ENCODE results near the gene EN2.

EN2 gene

DNA sequence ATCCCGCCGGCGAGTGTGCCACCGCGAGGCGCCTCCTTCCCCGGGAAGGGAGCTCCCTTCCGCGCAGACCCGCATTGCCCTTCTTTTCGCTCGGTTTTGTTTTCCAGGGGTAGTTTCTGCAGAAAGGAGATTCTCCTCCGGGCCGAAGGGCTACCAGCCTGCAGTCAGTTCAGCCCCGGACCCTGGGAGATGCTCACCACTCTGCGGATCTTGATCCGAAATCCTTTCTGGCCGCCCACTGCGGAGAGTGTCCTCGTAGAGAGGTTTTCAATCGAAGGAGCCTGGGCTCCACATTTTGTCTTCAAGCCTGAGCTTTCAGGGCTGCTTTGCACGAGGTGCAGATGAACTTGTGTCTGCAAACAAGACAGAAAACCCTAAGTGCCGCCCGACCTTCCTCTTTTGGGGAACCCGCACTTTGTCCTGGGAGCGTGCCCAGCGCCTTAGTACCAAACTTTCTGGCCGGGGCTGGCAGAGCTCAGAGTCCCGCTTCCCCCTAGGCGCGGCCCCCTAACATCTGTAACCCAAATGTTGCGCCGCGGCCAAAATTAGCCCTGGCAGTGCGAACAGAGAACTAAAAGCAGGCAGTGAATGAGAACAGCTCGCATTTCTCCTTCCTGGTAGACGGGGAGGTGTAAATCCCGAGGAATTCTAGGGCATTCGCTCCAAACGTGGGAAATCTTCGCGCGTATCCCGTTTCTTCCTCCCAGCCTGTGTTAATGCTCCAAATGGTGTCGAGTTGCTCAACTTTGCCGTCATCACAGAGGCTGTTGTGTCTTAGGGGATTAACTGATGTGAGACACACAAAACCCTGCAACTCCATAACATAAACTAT is 6.7 kb upstream of the EN2 start:
- no peak for DNase-seq (ENCODE audit: low read depth)

DNA sequence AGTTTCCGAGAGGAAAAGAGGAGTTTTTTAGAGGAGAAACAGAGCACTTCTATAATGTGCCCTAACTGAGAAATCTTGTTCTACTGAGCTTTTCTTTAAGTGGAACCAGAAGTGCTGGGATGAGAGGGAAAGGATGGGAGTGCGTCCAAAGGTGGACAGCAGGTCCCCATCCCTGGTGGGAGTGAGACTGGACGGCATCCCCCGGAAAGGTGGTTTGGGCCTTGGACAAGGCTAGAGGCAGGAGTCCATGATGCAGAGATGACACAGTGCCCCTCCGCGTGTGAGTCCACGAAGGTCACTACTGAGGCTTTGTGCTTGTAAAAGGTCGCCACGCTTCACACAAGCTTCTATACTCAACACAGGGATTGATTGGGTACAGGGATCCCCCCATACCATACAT is 6.1 kb upstream of the EN2 start:
- DNase-seq (ENCODE audit: low read depth), result no peak

DNA sequence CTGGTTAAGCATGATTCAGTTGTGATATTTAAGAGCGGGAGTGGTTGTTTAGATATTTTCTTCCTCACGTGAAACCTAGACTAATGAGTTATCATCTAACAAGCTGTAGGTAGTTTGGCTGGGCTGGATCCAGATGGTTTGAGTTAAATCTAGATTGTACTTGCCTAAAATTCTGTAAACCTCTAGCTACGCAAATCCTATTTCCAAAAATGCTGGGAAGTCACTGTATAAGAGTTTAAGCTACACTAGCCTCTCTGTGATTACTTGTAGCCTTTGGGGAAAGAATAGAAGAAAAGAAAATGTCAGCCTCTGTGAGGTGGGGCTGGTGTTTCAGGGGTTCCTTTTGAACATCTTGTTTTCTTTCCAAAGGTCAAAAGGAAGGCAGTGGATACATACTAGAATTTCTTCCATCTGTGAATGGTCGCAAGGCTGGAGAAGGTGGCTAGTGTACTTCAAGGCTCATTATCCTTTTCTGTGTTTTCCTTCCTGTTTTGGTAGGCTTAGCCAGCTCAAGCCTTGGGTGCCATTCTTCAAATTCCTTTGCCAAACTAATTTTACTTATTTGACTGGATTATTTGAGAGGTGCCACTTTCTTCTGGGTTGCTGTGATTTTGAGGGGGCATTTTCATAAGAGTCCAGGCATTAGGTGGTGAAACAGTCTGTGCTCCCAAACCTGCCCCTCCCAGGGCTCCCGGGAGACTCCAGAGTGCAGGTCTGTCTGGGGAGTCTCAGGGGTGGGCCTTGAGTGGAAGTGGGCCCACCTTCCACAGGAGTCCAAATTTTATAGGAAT is 5.2 kb upstream of the EN2 start:
- DNase-seq (ENCODE audit: low read depth), result no peak

DNA sequence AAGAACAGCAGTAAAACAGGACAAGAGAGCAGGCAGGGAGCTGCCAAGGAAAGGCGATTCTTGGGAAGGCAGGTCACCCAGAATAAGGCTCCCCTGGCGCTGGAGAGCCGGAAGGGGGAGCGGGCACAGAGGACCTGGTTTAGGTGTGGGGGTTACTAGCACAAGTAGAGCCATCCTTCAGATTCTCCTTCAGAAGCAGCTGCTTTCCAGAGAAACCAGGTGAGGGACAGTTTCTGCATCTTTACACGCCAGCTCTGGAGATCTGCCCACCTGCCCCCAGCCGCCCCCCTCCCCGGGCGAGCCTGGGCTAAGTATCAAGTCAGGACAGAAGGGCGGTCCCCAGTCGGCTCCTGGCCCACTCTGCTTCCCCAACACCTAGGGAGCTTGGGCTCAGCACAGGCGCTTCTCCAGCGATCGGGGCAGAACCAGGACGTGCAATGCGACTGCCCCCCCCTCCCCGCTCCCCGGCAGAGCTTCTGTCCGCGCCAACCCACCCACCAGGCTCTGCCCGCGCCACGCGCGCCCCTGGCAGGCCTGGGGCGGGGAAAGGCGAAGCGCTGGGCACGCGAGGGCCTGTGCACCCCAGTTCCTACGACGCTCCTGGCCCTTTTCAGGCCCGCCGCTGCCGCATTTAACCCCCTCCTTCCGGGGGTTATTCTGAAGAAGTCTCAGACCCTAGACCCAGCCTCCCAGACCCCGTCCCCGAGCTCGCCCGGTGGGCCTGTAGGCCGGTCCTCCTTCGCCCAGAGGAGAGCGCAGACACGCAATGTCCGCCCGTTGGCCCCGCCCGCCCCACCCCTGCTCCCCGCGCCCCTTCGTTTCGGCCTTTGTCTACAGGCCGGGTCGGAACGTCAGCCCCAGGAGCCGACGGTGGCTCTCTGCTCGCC is 4.4 kb upstream of the EN2 start:
- no peak for DNase-seq (ENCODE audit: low read depth)

DNA sequence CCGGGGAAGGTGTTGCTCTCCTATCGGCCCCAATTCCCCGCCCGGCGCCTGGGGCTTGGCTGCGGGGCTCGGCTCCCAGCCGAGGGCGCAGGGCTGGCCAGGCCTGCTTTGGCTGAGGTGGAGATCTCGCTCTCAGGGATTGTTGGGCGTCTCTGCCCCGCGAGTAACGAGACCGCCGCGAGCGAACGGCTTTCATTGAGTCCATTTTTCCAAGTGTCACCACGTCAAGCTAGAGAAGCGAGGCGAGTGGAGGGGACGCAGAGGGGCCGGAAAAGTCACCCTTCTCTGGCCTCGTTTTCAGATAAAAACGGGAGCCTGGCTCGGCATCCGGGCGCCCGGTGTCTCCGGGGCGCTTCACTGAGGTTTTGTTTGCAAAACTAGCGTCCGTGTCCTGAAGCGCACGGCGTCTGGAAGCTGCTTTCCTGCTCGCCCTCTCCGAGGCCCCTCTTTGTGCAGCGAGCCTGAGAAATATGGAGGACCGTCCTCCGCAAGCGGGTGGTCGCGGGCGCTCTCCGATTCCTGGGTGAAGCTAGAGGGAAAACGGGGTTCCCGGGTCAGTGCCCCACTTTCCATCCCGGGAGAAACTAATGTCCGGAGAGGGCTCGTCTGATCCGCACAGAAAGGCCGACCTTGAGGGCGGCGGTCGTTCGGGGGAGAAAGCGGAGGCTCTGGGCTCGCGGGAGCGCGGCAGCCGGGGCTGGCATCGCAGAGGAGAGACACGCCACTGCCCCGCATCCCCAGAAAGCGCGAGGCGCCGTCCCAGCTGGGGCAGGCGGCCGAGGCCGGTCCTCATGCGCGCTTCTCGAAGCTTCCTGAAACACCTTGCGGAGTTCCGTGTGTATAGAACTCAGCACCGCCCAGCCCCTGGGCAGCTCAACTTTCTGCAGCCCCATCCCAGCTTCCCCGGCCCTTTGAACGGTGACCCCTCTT is 3.5 kb upstream of the EN2 start:
- no peak for DNase-seq (ENCODE audit: low read depth)

DNA sequence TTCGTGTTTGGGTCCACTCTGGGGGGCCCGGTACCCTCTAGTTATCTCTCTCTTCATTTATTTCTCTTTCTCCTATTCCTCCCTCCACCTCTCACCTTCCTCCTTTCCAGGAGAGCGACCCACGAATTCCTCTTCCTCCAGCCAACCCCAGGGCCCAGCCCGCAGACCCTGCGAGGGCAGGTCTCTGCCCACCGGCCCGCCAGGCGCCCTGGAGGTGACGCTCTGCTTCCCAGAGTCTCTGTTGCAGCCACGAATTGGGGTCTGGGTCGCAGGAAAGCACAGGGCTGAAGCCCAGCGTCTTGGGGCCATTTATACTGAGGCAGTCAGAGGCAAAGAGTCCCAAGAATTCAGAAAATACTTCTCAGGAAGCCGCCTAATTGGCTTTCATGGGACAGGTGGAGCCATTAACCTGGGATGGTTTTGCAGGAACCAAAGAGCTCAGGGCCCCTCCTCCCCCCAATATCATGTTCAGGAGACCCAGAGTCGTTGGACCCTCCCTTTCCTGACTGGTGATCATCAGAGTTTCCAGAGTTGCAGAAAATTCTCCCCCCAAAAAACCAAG is 2.7 kb upstream of the EN2 start:
- DNase-seq (ENCODE audit: low read depth), result no peak

DNA sequence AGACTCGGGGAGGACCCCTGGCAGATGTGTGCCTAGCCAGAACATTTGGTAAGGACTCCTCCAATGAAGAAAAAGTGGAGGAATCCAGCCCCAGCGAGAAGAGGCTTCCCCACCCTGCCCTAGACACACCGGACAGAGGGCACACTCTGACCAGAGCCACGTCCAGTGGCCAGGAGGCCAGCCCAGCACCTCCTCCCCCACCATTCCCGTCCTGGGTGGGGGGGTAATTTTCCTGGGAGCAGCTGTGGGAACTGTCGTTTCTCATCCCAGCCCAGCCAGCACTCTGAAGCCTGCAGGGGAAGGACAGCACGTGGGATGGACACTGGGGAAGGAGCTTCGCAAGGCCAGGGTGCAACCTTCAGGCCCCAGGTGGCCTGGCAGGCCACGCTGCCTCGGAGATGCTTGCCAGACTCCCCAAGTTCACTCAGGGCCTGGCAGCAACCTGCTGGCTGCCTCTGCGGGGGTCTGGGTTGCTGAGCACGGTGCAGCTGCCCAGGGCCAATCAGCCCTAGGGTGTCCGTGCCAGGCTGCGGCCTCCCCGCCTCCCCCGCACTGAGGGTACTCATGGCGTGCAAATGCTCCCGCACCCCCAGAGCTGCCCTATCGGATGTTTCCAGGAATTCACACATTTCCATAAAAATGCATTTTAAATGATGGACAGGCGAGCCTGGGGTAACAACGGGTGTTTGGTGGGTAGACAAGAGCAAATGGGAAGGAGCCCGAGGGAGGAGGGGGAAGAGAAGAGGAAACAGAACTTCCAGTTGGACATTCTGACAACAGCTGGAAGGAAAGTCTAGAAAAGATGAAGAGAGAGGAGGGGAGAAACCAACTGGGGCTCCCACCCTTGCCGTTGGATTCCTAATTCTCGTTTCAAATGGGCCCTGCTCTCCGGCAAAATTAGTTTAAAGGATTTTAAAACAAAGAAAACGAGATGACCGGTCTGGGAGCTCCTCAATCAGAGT is 1.9 kb upstream of the EN2 start:
- no peak for DNase-seq (ENCODE audit: low read depth)

DNA sequence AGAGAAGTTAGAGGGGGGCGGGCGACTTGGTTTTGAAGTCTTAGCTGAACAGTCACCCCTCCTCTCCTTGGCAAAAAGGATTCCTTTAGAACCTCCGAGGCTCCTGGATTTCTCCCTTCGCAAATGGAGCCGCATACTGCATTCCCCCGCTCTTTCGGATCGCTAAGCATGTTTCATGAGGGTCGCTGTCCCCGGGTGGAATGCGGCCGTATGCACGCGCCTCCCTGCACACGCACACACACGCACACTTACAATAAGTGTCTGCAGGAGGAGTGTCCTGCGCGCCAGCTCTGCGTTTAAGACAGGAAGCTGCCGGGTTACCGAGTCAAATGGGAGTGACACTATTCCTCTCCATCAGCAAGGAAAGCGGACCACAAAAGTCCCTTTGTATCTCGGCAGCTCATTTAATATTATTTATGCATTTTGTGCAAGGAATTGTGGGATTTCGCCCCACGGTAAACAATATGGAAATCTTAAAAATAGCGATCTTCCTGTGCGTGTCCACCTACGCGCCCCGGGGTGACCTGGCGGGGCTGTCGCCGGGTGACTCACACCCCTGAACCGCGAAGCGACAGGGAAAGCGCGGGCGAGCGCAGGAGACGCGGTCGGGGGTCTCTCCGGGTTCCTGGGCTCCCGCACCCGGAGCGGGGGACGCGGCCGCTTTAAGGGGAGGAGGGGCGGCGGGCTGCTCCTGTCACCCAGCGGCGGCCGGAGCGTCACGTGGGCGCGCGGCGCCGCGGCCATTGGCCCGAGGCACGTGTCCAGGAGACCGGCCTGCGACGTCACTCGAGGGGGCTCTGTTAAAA is 988 bp upstream of the EN2 start:
- peak; percentile 3 for DNase-seq (ENCODE audit: low read depth)

DNA sequence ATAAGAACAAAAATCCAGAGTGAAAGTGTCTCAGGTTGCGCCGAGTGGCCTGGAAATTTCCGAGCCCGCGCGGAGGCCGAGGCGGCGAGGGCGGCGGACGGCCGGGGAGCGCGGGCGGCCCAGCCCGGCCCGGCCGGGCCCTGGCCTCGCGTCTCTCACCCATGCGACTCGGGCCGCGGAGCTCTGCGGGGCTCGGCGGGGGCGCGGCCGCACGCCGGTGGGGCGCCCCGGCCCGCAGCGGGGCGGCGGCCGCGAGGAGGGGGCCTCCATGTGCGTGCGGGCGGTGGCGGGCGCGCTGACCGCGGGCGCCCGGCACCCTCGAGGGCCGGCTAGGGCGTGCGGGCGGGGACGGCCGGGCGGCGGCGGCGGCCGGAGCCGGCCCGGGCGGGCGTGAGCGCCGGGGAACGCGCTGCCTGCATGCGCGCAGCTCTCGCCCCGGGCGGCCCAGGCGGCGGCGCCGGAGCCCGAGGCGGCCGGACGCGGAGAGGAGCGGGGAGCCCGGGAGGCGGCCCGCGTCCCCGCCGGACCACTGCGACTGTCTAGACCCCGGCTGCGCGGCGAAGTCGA is 302 bp upstream of the EN2 start:
- no peak for DNase-seq (ENCODE audit: low read depth)

DNA sequence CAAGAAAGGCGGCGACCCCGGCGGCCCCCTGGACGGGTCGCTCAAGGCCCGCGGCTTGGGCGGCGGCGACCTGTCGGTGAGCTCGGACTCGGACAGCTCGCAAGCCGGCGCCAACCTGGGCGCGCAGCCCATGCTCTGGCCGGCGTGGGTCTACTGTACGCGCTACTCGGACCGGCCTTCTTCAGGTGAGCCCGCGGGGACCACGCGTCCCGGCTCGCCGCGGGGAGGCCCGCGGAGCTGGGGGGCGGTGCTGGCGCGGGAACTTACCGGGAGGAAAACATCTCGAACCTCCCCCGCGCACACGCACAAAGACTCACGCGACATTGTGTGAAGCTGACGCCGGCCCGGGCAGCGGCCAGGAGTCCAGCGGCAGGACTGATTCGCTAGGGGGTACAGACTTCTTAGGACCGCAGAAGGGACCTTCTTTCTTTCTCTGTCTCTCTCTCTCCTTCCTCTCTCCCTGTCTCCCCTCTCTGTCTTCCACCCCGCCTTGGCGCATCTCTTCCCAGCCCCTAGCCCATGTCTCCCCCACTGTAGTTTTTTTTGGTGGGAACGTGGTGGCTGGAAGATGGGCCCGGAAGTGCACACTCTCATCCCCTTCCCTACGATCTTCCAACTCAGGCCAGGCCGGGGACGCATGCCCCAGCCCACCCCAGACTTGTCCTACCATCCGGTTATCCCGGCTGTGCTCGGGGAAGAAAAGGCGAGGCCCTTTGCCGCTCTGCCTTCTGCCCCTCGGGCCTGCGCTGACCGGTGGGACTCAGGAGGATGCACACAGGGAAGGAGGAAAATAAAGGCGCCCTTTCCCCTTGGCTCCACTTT is 1.2 kb downstream of the EN2 start:
- no peak for DNase-seq (ENCODE audit: low read depth)

DNA sequence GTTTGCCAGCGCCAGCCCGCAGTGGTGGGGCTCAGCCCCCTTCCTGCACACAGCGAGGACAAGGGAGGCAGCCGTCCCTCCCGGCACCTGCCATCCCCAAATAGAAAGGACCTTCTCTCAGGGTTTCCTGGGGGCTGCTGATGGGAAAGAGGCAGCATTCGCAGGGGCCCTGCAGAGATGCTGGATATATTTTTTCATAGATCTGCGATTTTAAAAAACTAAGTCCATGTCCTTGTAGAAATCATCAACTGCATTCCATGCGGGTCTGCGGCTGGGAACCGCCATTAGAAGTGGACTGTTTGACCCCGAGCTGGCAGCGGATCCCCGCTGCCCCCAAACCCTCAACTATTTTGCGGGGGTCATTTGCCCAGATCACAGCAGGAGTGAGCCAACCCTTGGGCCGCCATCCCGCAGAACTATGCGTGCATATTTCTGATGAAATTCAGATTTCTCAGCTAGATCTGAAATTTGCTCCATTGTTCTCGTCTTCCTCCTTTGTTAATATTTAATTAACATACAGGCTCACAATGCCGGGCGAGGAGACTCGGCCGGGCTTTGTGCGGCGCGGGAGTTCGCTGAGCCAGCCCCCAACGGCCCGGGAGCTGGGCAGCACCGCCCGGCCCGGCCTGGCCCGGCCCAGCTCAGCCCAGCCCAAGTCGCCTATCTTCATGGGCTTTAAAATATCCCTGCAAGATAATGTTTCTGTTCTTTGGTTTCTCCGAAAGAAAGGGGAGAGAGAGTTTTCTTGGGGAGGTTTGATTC is 2.0 kb downstream of the EN2 start:
- DNase-seq (ENCODE audit: low read depth), result no peak

DNA sequence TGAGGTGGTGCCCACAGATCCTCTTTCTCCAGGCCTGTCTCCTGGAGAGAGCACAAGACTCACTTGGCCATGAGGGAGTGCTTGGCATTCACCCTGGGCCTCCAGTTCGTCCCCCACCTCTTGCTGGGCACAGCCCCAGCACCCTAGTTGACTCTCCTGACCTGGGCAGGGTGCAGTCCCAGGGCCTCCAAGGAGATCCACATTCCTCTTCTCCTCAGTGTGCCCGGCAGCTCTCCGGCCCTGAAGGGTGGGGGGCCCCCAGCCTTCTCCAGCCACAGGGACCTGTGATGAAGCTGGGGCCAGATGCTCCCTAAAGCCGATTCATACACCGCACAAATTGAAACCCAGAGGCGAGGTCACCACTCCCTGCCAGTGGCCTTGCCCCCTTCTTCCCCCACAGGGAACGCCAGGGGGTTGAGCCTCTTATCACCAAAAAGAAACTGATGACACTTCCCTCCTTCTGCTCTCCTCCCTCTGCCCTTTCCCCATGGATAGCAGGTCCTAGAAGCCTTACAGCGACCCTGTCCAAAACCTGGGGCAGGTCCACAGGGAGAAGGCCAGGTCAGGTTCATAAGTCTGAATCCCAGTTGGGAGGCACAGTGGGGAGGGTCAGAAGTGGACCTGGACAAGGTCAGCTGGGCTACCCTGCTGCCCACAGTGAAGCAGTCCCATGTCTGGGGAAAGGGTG is 3.1 kb downstream of the EN2 start:
- DNase-seq (ENCODE audit: low read depth), result no peak

DNA sequence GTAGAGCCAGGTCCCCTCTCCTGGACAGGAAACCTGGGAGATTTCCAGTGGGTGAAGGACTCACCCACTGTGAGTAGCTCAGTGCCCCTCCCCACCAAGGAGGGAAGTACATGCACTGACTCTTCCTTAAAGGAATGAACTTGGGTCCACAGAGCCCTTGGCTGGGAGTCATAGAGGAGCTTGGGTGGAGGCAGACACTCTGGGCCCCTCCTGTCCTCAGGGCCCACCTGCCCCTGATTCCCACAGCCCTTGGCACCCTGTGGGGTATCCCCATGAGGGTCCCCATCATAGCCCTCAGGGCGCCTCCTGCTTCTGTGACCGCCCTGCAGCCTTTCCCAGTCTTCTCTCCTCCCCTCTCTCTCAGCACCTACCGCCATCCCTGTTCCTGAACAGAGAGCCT is 3.7 kb downstream of the EN2 start:
- DNase-seq (ENCODE audit: low read depth), result no peak

DNA sequence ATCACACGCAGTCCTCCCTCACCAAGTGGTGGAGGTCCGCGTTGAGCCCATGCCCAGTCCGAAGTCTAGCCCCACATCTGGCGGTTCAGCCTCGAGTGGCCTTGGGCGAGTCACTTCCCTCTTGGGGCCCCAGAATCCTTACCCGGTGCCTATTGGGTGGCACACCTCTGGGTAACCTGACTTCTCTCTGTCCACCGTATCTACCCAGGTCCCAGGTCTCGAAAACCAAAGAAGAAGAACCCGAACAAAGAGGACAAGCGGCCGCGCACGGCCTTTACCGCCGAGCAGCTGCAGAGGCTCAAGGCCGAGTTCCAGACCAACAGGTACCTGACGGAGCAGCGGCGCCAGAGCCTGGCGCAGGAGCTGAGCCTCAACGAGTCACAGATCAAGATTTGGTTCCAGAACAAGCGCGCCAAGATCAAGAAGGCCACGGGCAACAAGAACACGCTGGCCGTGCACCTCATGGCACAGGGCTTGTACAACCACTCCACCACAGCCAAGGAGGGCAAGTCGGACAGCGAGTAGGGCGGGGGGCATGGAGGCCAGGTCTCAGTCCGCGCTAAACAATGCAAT is 4.3 kb downstream of the EN2 start:
- no peak for DNase-seq (ENCODE audit: low read depth)

DNA sequence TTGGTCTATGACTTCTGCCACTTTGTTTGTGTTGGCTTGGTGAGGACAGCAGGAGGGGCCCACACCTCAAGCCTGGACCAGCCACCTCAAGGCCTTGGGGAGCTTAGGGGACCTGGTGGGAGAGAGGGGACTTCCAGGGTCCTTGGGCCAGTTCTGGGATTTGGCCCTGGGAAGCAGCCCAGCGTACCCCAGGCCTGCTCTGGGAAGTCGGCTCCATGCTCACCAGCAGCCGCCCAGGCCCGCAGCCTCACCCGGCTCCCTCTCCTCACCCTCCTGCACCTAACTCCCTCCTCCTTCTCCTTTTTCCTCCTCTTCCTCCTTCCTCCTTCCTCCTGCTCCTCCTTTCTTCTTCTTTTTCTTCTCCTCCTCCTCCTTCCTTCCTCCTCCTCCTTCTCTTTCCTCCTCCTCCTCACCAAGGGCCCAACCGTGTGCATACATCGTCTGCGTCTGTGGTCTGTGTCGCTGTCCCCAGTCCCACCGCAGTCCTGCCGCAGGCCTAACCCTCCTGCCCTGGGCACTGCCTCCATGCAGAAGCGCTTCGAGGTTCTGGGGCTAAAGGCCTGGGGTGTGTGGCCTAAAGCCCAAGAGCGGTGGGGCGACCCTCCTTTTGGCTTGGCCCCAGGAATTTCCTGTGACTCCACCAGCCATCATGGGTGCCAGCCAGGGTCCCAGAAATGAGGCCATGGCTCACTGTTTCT is 5.3 kb downstream of the EN2 start:
- DNase-seq (ENCODE audit: low read depth), result no peak

Measured in fibroblast of the conjunctiva (primary cell).